ENCODE measurements around the gene NRXN2.

Gene NRXN2

GRCh38 chr11:64627371-64627770 is 95.6 kb downstream of the NRXN2 start:
- DNase-seq (ENCODE audit: low spot score): no peak

DNA sequence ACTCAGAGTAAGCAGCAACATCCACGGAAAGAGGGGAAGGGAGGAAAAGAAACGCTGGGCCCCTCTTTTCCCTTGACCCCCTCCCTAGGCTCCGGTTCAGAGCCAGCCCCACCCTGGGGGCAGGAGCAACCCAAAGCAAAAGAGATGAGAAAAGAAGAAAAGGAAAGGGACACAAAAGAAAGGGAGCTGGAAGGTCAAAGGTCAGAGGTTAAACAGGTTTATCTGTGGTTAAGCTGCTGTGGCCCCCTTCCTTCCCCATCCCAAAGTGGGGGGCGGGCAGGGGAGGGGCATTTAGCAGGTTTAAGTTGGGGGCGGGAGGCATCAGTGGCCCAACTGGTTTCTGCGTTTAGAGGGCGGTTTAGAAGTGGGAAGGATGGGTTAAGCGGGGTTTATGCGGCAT is 96.4 kb downstream of the NRXN2 start:
- no peak for DNase-seq (ENCODE audit: low spot score)

- DNase-seq (ENCODE audit: low spot score): peak; percentile 33
Observed at GRCh38 chr11:64624883-64625481, 98.0 kb downstream of the NRXN2 start.

DNA sequence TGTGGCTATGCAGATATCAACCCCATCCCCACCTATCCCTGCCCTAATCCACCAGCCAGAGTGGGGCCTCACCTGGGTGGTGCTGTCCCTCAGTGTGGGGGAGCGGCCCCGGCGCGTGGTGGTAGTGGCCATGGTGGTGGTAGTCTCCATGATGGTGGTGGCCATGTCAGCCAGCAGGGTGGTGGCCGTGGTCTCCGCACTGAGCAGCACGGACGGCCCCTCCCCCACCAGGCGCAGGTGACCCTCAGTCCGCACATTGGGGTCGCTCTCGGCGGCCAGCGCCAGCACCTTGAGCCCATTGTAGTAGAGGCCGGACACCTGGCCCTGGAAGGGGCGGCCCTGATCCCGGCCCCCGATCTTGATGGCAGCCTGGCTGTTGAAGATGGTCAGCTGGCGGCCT is 100.3 kb downstream of the NRXN2 start:
- DNase-seq (ENCODE audit: low spot score): no peak

GRCh38 chr11:64621283-64622019 is 101.5 kb downstream of the NRXN2 start:
- DNase-seq (ENCODE audit: low spot score): no peak

- no peak for DNase-seq (ENCODE audit: low spot score)
Observed at GRCh38 chr11:64620381-64620971, 102.5 kb downstream of the NRXN2 start.

DNA sequence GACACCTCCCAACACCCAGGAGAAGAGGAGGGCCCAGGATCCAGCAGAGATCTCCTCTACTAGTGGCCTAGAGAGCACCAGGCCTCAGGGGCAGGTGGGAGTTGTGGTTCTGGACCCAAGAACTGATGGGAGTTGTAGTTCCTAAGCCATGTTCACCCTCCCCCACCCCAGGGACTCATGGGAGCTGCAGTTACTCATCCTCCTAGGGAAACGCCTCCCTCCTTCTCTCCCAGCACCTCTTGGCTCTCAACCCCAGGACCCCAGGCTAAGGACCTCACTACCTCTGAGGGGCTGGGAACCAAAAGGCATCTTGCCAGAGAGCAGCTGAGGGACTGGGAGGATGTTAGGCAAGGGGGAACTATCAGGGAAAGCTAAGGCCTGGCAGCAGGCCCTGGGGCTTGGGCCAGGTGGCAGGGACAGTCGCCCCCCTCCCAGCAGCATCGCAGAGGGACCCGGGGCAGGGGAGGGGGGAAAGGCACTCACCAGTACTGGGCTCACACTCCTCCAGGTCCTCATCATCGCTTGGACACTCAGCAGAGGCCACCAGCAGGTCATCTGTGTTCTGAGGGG is 103.1 kb downstream of the NRXN2 start:
- no peak for DNase-seq (ENCODE audit: low spot score)

DNA sequence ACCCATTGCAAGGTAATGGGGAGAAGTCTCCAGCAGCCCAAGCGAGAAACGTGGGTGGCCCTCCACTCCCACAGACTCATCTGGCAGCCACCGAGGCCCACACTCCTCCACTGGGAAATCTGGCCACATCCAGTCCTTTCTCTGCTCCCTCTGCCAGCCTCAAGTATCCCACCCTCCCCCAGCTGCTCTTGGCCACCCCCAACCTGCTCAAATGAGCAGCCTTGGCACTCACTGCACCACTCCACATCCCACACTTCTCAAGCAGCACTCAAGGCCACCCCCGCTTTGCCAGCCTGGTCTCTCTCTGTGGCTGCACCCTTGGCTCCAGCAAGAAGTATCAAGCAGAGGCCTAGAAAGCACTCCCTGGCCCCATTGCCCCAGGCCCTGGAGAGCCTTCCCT is 103.8 kb downstream of the NRXN2 start:
- DNase-seq (ENCODE audit: low spot score): no peak

GRCh38 chr11:64616817-64617216 is 106.2 kb downstream of the NRXN2 start:
- DNase-seq (ENCODE audit: low spot score): no peak

GRCh38 chr11:64614917-64615316 is 108.1 kb downstream of the NRXN2 start:
- no peak for DNase-seq (ENCODE audit: low spot score)

DNA sequence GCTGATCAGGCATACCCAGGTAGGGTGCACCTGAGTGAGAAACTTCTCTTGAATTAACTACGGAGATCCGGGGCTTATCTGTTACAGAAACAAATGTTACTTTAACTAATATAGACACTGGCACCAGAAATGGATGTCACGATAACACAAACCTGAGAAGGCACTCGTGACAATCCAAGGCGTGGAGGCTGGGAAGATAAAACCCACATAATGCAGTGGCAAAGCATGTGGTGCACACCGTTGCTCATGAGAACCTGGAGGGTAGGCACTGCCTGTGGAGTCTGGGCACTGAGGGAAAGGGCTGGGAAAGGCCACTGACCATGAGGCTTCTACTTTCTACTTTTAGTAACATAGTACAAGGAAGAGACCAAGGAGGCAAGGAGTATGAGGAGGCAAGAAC is 109.3 kb downstream of the NRXN2 start:
- DNase-seq (ENCODE audit: low spot score): no peak

DNA sequence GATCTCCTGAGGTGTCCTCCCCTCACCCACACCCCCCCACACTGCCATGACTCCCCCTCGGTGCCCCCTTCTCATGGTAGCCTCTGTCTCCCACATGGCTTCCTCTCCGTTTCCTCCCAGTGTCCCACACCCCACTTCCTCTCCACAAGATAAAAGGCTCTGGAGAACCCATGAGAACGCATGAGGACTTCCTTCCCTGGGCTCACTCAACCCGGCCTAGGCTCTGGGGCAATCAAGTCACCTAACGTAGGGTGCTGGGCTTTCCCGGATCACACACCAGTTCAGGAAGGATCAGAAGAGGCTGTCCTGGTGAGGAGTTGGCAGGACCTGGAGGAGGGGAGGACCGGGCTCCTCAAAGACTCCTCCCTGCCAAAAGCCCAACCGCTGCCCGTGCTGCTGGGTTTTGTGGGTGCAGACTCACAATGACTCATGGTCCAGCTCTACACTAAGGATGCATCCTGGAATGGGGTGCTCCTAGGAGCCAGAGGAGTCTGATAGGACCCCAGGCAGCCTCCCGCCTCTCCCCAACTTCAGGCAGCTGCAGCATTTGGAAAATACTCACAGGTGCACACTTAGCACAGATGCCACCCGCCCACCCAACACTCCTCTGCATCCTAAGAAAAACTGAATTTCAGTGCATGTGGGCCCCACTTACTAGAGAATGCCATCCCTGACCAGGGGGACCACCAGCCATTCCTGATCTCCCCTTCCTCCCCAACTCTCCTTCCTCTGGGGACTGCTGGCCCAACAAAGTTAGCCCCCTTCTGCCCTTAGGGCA is 110.9 kb downstream of the NRXN2 start:
- no peak for DNase-seq (ENCODE audit: low spot score)

DNA sequence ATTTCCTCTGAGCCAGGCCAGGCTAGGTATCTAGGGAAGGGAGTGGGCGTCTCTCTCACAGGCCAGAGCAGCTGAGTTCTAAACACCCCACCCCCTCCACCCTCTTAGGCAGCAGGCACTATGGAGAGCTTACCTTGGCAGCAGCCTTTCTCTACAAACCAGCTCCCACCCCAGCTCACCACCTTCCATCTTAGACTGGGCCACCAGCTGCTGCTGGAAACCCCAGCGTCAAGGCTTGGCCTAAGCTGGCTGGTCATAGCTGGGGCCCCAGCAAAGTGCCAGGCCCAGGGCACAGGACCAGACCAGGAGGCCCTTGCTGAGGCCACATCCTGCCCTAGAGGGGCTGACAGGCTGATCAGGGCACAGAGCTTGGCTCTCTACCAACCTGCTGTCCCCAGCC is 111.8 kb downstream of the NRXN2 start:
- DNase-seq (ENCODE audit: low spot score): no peak

DNA sequence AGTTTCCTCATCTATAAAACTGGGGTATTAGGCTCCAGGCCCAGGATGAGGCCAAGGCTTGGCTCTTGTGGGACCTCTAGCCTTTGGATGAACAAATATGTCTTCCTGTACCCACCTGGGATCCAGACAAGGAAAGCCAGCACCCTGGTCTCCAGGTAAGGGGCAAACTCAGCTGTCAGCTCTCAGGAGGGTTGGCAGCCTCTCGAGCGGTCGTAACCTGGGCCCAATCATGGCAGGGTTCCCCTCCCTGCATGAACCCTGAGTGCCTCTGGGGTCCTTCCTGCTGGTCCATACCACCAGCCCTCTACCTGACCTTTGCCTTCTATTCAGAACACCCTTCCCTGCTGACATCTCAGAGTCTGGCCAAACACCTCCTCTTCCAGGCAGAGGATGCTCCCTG is 112.4 kb downstream of the NRXN2 start:
- DNase-seq (ENCODE audit: low spot score): no peak

DNA sequence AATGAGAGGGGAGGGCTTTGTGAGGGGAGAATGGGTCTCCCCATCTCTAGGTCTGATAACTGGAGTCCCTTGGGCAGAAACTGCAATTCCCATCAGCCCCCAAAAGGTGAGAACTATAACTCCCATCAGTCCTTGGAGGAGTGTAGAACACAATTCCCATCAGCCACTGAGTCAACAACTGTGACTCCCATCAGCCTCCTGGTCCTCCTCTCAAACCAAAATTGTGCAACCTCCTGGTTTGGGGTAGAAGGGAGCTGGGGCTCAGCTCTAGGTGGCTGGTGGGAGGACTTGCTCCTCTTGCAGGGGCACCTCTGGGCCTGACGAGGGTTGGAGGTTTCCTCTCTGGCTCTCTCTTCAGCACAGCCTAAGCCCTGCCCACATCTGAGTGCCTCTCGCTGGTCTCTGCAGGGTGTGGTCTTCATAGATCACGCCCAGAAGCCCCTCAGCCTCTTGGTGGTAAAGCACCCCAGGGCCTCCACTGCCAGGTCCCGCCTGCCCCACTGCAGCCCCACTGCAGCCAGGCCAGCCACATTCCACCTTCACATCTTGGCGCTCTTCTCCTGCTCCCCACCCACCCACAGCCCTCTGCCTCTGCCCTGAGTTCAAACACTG is 113.5 kb downstream of the NRXN2 start:
- no peak for DNase-seq (ENCODE audit: low spot score)

DNA sequence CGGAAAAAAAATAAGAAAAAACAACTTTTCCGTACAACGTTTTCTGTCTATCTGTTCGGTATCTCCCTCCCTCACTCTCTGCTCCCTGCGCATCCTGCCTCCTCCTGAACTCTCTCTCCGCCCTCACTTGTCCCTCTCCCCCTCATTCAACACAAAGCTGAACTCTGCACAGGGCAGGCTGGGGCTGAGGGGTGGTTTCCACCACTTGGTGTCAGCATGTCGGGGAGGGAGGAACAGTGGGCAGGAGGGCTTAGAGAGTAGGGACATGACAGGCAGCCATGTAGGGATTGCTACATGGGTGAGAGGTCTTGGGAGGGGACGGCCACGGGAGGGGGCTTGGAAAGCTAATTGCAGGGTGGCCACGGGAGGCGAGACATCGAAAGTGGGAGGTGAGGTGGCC is 114.4 kb downstream of the NRXN2 start:
- DNase-seq (ENCODE audit: low spot score): no peak

DNA sequence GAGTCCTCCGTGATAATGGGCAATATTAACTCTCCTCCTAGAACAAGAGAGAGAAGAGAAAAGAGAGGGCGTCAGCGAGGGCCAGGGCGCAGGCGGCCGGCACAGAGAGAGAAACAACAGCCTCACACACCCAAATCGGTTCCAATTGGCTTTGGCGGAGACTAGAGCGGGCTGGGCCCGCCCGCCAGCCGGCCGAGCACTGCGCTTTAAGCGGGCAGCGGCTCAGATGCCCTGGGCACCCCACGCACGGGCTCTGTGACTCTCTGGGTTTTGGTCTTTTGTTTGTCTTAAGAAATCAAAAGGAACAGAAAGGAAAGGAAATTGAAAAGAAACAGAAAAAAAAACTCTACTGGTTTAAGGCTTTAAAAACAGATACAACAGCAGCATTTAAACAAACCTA is 115.0 kb downstream of the NRXN2 start:
- DNase-seq (ENCODE audit: low spot score): peak; percentile 12

GRCh38 chr11:64607381-64607985 is 115.5 kb downstream of the NRXN2 start:
- no peak for DNase-seq (ENCODE audit: low spot score)

DNA sequence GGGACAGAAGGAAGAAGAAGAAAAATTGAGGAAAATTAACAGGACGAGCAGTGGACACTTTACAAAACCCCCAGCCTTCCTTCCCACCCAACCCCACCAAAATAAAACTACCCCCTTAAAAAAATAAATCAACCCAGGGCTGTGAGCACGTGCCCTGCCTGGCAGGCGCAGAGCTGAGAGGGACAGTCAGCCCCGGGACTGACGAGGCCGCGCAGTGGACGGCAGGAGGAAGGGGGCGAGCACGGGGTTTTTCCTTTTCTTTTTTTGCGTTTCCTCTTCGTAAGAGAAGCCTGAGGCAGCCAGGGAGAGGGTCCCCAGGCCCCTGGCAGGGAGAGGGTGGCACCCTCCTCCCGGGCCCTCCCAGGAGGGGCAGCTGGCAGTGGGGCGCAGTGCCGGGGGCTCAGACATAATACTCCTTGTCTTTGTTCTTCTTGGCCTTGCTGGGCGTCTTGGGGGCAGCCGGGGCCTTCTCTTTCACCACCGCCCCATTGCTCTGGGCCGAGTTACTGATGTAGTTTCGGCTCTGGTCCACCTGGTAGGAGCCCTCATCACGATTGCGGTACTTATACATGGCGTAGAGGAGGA is 116.1 kb downstream of the NRXN2 start:
- DNase-seq (ENCODE audit: low spot score): no peak

GRCh38 chr11:64605656-64606585 is 117.1 kb downstream of the NRXN2 start:
- DNase-seq (ENCODE audit: low spot score): no peak
